Loucy (cell line): ENCODE data around the gene SAAL1.

ENCODE experiments used
- EZH2phosphoT487 ChIP-seq: fragments of 200-600 bp; IDR thresholded peaks from 2 replicates; pipeline ENCODE4 v1.6.1; 2018; ENCODE audit warnings: antibody characterized with exemption, mild to moderate bottlenecking, moderate library complexity, borderline replicate concordance
- TF ChIP-seq, protein P1 (sequence below): fragments of 200-600 bp; sonication (generic); conservative IDR thresholded peaks from 2 replicates; pipeline ENCODE4 v1.5.1; 2014; ENCODE audit warnings: mild to moderate bottlenecking, antibody characterized with exemption, low read length

DNA sequence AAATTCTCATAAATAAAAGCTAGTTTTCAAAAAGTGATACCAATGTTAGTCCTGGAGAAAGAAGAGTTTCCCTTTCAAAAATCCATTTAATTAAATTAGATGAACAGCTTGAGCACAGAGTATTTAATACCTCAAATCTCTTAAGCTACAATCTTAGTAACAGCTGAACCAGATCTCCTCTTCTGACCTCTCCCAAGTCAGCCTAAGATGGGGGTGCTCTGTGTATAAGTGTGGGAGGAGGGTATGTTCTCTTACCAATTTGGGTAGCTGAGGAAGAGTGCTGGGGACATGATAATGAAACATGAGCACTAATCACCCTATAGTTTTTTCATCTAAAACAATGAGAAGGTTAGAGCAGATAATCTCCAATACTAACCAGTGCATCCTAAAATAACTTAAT lies 69.4 kb downstream of the SAAL1 start:
- no peak for TF ChIP-seq EZH2phosphoT487
- TF ChIP-seq, protein P1, sequence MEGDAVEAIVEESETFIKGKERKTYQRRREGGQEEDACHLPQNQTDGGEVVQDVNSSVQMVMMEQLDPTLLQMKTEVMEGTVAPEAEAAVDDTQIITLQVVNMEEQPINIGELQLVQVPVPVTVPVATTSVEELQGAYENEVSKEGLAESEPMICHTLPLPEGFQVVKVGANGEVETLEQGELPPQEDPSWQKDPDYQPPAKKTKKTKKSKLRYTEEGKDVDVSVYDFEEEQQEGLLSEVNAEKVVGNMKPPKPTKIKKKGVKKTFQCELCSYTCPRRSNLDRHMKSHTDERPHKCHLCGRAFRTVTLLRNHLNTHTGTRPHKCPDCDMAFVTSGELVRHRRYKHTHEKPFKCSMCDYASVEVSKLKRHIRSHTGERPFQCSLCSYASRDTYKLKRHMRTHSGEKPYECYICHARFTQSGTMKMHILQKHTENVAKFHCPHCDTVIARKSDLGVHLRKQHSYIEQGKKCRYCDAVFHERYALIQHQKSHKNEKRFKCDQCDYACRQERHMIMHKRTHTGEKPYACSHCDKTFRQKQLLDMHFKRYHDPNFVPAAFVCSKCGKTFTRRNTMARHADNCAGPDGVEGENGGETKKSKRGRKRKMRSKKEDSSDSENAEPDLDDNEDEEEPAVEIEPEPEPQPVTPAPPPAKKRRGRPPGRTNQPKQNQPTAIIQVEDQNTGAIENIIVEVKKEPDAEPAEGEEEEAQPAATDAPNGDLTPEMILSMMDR, result no peak
